Measurements from ENCODE around the gene ATP6V0E1. TPM values are rescaled to one million over a fixed set of nuclear protein-coding genes. Genes with fewer than 3 reads are reported as not detected.

ATP6V0E1 gene
- total and polyA plus RNA-seq, 2 of the 4 experiments (the other 2 are of a cell fraction), result 258 to 277 TPM

GRCh38 chr5:172972552-172972951, 11.0 kb upstream of the ATP6V0E1 start:
- Histone ChIP-seq H3K4me1 (ENCODE audit: control insufficient read depth, insufficient read depth, low read length) (peaks cover 1% of the 10 kb centered on the region; the same call in 1 of the 2 replicates), H2BK120ac (ENCODE audit: low read depth, low read length) (no peak overlapping the region), H3K23ac (ENCODE audit: low read depth, low read length) (no peak overlapping the region), H2AK9ac (replicated peaks; ENCODE audit: low read depth, low read length, poor library complexity) (no peak overlapping the region), H3K9me1 (ENCODE audit: insufficient read depth, low read length) (no peaks in the 10 kb centered on the region; the same call in 1 of the 2 replicates), H3K36me3 (ENCODE audit: control insufficient read depth, insufficient read depth, low read length) (peaks cover 9% of the 10 kb centered on the region), H3K79me1 (ENCODE audit: low read depth in 1 of 2, low read length in 2 of 2) (no peaks in the 10 kb centered on the region), H3K9me3 (ENCODE audit: control insufficient read depth, insufficient read depth, low read length) (no peaks in the 10 kb centered on the region), H2BK15ac (ENCODE audit: low read depth, low read length) (no peak overlapping the region), H4K91ac (ENCODE audit: insufficient read depth, low read depth, low read length) (no peak overlapping the region), H4K8ac (ENCODE audit: low read depth in 2 of 2, low read length in 2 of 2) (no peak overlapping the region), H3K4ac (ENCODE audit: low read depth, low read length) (no peak overlapping the region), H2AFZ (replicated peaks; ENCODE audit: low read length, poor library complexity) (no peak overlapping the region), H3K56ac (ENCODE audit: extremely low read depth, insufficient read depth, low read length) (no peak overlapping the region), H2BK20ac (ENCODE audit: low read depth, low read length) (no peak overlapping the region), H2AK5ac (ENCODE audit: low read depth, low read length) (no peak overlapping the region), H3K18ac (ENCODE audit: low read depth, low read length) (no peak overlapping the region), H3K4me2 (ENCODE audit: low read depth, low read length) (no peak overlapping the region), H3K14ac (replicated peaks; ENCODE audit: low read depth, low read length) (no peak overlapping the region), H4K20me1 (ENCODE audit: insufficient read depth, low read length) (no peaks in the 10 kb centered on the region), H3K27ac (ENCODE audit: insufficient read depth, low read length) (no peak overlapping the region), H3K27me3 (ENCODE audit: control insufficient read depth, insufficient read depth, low read length) (no peaks in the 10 kb centered on the region), H3K4me3 (ENCODE audit: insufficient read depth, low read depth, low read length) (no peak overlapping the region), H4K5ac (ENCODE audit: low read depth, low read length) (no peak overlapping the region), H2BK5ac (ENCODE audit: low read depth, low read length, poor library complexity, severe bottlenecking) (no peak overlapping the region), H3K9ac (ENCODE audit: low read depth, low read length) (no peak overlapping the region)
- dilution Hi-C loops (cut with HindIII; ENCODE audit: low sequenced_read_pairs, unreplicated experiment) (no loop called here), in situ Hi-C loops (cut with MboI; ENCODE audit: low sequenced_read_pairs) (no loop called here), intact Hi-C loops (cut with micrococcal nuclease) (no loop called here)
- ChIA-PET POLR2A (ENCODE audit: unreplicated experiment) (no interaction called here), CTCF (interaction anchor here (0.9 to 1.3 kb wide), 2 partner anchors 33 to 193 kb away, joined by 3 read pairs; no protein-coding TSS in a partner anchor)
- 100% methylated on average over 1 of the region's 5 CpGs; no CpG with 5 or more reads in 1 of the 2 experiments for WGBS, 2 experiments (ENCODE audit: extremely low coverage in 2 of 2, insufficient read length in 1 of 2)
- DNase-seq (no peak), ATAC-seq (ENCODE audit: low read depth) (no peak)
- TF ChIP-seq MAFK (IDR thresholded peaks at IDR 0.05; ENCODE audit: low read depth, low read length), result no peak
- no peak for TF ChIP-seq CEBPB (IDR thresholded peaks at IDR 0.05; ENCODE audit: low read depth, low read length)
- no peak for TF ChIP-seq CHD1 (IDR thresholded peaks at IDR 0.05; ENCODE audit: low read depth, low read length)
- TF ChIP-seq NFE2L2 (IDR thresholded peaks at IDR 0.05; ENCODE audit: low read depth, low read length), result no peak
- no peak for TF ChIP-seq ELK1 (IDR thresholded peaks at IDR 0.05; ENCODE audit: borderline replicate concordance, low read depth, low read length)
- TF ChIP-seq USF2 (IDR thresholded peaks at IDR 0.05; ENCODE audit: low read depth, low read length), result no peak
- TF ChIP-seq BHLHE40 (IDR thresholded peaks at IDR 0.05; ENCODE audit: low read depth, low read length), result no peak
- no peak for TF ChIP-seq POLR2A (IDR thresholded peaks at IDR 0.05; ENCODE audit: low read depth, low read length)
- no peak for TF ChIP-seq CTCF (conservative IDR thresholded peaks at IDR 0.05; ENCODE audit: low read depth, low read length)
- no peak for TF ChIP-seq MXI1 (IDR thresholded peaks at IDR 0.05; ENCODE audit: borderline replicate concordance, low read depth, low read length)
- no peak for TF ChIP-seq RAD21 (IDR thresholded peaks at IDR 0.05; ENCODE audit: low read length)
- TF ChIP-seq SMC3 (IDR thresholded peaks at IDR 0.05; ENCODE audit: low read depth, low read length), result no peak
- BruUV-seq (replicated peaks), result no TSS peak
